K562 (cell line): Measurements from ENCODE around the gene SYNE2. TPM values are rescaled to one million over a fixed set of nuclear protein-coding genes. Genes with fewer than 3 reads are reported as not detected.

Experiments
- ATAC-seq: fragments of 200-7000 bp; cut with Tn5 transposase; 3 replicates; pipeline ENCODE4 v1.9.1; 2020; ENCODE audit warnings: moderate library complexity
- BruUV-seq: library from RNA; stranded (reverse); fragments of 400-500 nt; replicated peaks from 2 replicates; lab custom pipeline; 2021; lab: Mats Ljungman, UMichigan
- CTCF ChIA-PET: fragments of 300-600 bp; formaldehyde crosslinking; extraction: SDS; loops from one replicate; lab custom pipeline; 2021; ENCODE audit warnings: low intra/inter-chr PET ratio; lab: Yijun Ruan, JAX
- POLR2A ChIA-PET: fragments of 300-600, 350-650 bp; sonication (Branson Sonifier 250); formaldehyde crosslinking; extraction: SDS; loops from one replicate; lab custom pipeline; 2021; ENCODE audit warnings: antibody characterized with exemption, inconsistent platforms; lab: Yijun Ruan, JAX
- DNase-seq, 4 experiments: peaks; one replicate each; pipeline versions ENCODE4 v3.0.0 to v3.0.0-alpha.2; 2011 to 2018; ENCODE audit warnings: low spot score in 3 of 4, mixed read lengths in 3 of 4; ENCODE audit errors: extremely low read depth in 1 of 4
- FAIRE-seq: peaks from 2 replicates; lab custom pipeline; 2011; peaks lifted over from hg19 to GRCh38; lab: Jason Lieb, UNC
- H2AFZ ChIP-seq: 2 replicates; pipeline ENCODE4 v1.6.0; 2011; ENCODE audit warnings: low read depth, low read length, control low read depth, inconsistent platforms
- H3K27ac ChIP-seq: fragments of 200-600 bp; 3 replicates; pipeline ENCODE4 v1.8.0; 2011; ENCODE audit warnings: low read depth, mild to moderate bottlenecking, control low read depth, inconsistent platforms, low read length, moderate library complexity, mixed read lengths; ENCODE audit errors: extremely low read depth
- H3K27me3 ChIP-seq, 2 experiments: fragments of 300-600 bp in 1 of 2; 2 replicates in 1 of 2; 3 replicates in 1 of 2; pipeline versions ENCODE4 v1.6.0 to v1.8.0; 2011; ENCODE audit warnings: inconsistent platforms in 2 of 2, low read length in 2 of 2, mild to moderate bottlenecking in 1 of 2, mixed read lengths in 1 of 2, moderate library complexity in 1 of 2; ENCODE audit not compliant: control insufficient read depth in 2 of 2, insufficient read depth in 2 of 2
- H3K36me3 ChIP-seq: fragments of 300-600 bp; 3 replicates; pipeline ENCODE4 v1.8.0; 2011; ENCODE audit warnings: mild to moderate bottlenecking, low read length, inconsistent platforms; ENCODE audit not compliant: control insufficient read depth, insufficient read depth
- H3K4me1 ChIP-seq, 2 experiments: fragments of 200-600 bp in 1 of 2; replicated peaks in 1 of 2; 2 replicates in 1 of 2; 3 replicates in 1 of 2; pipeline versions ENCODE4 v1.5.1 to v1.8.0; 2011; ENCODE audit warnings: inconsistent platforms in 2 of 2, low read length in 2 of 2, mild to moderate bottlenecking in 1 of 2, mixed read lengths in 1 of 2, moderate library complexity in 1 of 2; ENCODE audit not compliant: control insufficient read depth in 2 of 2, insufficient read depth in 2 of 2
- H3K4me2 ChIP-seq: 2 replicates; pipeline ENCODE4 v1.6.1; 2011; ENCODE audit warnings: low read length, control low read depth, inconsistent platforms, mixed read lengths; ENCODE audit not compliant: insufficient read depth
- H3K4me3 ChIP-seq: fragments of 200-600 bp; sonication (generic), shearing (Covaris generic); 2 replicates; pipeline ENCODE4 v1.5.1; 2016; ENCODE audit warnings: control low read depth, inconsistent platforms
- H3K79me2 ChIP-seq: fragments of 200-600 bp; 3 replicates; pipeline ENCODE4 v1.8.0; 2011; ENCODE audit warnings: low read length, inconsistent platforms; ENCODE audit not compliant: control insufficient read depth, insufficient read depth
- H3K9ac ChIP-seq, 2 experiments: 2 replicates each; pipeline versions ENCODE4 v1.6.0 to v1.6.1; 2011; ENCODE audit warnings: low read depth in 2 of 2, low read length in 2 of 2, control low read depth in 1 of 2, inconsistent platforms in 1 of 2, mild to moderate bottlenecking in 1 of 2, mixed read lengths in 1 of 2; ENCODE audit not compliant: insufficient read depth in 1 of 2
- H3K9me1 ChIP-seq: one replicate; pipeline ENCODE4 v1.6.0; 2011; ENCODE audit warnings: inconsistent platforms, mild to moderate bottlenecking, low read length, moderate library complexity; ENCODE audit not compliant: control insufficient read depth, insufficient read depth
- H3K9me3 ChIP-seq: replicated peaks from 2 replicates; pipeline ENCODE4 v1.5.1; 2011; ENCODE audit warnings: low read depth, low read length, inconsistent platforms; ENCODE audit not compliant: control insufficient read depth, insufficient read depth
- H4K20me1 ChIP-seq: replicated peaks from 2 replicates; pipeline ENCODE4 v1.6.1; 2011; ENCODE audit warnings: low read length, inconsistent platforms, mixed read lengths; ENCODE audit not compliant: control insufficient read depth, insufficient read depth
- ARNT ChIP-seq, 2 experiments: fragments of 450-650 bp; IDR thresholded peaks; 2 replicates each; pipeline ENCODE4 v1.6.1; 2016; ENCODE audit warnings: mild to moderate bottlenecking in 1 of 2
- BRD9 ChIP-seq: fragments of 450-650 bp; IDR thresholded peaks from 2 replicates; pipeline ENCODE4 v1.6.1; 2018; ENCODE audit warnings: low read depth; ENCODE audit not compliant: partially characterized antibody
- FOXK2 ChIP-seq, 2 experiments: fragments of 450-650 bp; IDR thresholded peaks in 1 of 2; conservative IDR thresholded peaks in 1 of 2; 2 replicates each; pipeline ENCODE4 v1.6.1; 2016; ENCODE audit warnings: low read depth in 2 of 2, mild to moderate bottlenecking in 1 of 2
- FOXO4 ChIP-seq: fragments of 450-650 bp; formaldehyde crosslinking; IDR thresholded peaks from 2 replicates; pipeline ENCODE4 v1.4.0; 2020; ENCODE audit warnings: mild to moderate bottlenecking, moderate library complexity
- HMGXB4 ChIP-seq: sonication (generic); formaldehyde crosslinking; IDR thresholded peaks from 2 replicates; pipeline ENCODE4 v1.8.1; 2023; ENCODE audit warnings: mild to moderate bottlenecking, missing genetic modification reagents
- KAT2B ChIP-seq: IDR thresholded peaks from one replicate; pipeline ENCODE4 v1.6.1; 2012; ENCODE audit warnings: low read depth, mild to moderate bottlenecking, control low read depth, inconsistent platforms, low read length, moderate library complexity
- MEF2A ChIP-seq: IDR thresholded peaks from 2 replicates; pipeline ENCODE4 v1.6.1; 2011; ENCODE audit warnings: low read depth, mild to moderate bottlenecking, low read length, moderate library complexity; ENCODE audit not compliant: control insufficient read depth
- MIER1 ChIP-seq: fragments of 450-650 bp; IDR thresholded peaks from 2 replicates; pipeline ENCODE4 v1.6.1; 2016; ENCODE audit warnings: antibody characterized with exemption, mild to moderate bottlenecking, low read depth
- NFRKB ChIP-seq: fragments of 450-650 bp; IDR thresholded peaks from 2 replicates; pipeline ENCODE4 v1.6.1; 2016; ENCODE audit warnings: low read depth
- PYGO2 ChIP-seq: fragments of 450-650 bp; IDR thresholded peaks from 2 replicates; pipeline ENCODE4 v1.6.1; 2016; ENCODE audit warnings: mild to moderate bottlenecking, missing genetic modification characterization, moderate library complexity, missing compliant biosample characterization
- SMAD3 ChIP-seq: fragments of 450-650 bp; formaldehyde crosslinking; conservative IDR thresholded peaks from 2 replicates; pipeline ENCODE4 v1.4.0; 2020; ENCODE audit warnings: mild to moderate bottlenecking
- ZFX ChIP-seq: sonication (generic); formaldehyde crosslinking; IDR thresholded peaks from 2 replicates; pipeline ENCODE4 v1.8.0; 2022; ENCODE audit warnings: mild to moderate bottlenecking, missing genetic modification reagents, moderate library complexity
- ZNF518B ChIP-seq: fragments of 250-450 bp; sonication (Bioruptor Pico); IDR thresholded peaks from 2 replicates; pipeline ENCODE4 v1.5.0; 2021; ENCODE audit warnings: mild to moderate bottlenecking, moderate library complexity
- ZNF586 ChIP-seq: fragments of 450-650 bp; formaldehyde crosslinking; conservative IDR thresholded peaks from 2 replicates; pipeline ENCODE4 v1.4.0; 2020; ENCODE audit warnings: mild to moderate bottlenecking, moderate library complexity
- in situ Hi-C: fragments of 300-500 bp; cut with MboI; formaldehyde crosslinking; loops from 4 replicates; pipeline ENCODE4 v1.15.0; 2018; ENCODE audit warnings: inconsistent platforms, mixed read lengths
- intact Hi-C: fragments of 100-400 bp; cut with micrococcal nuclease; formaldehyde crosslinking; loops from 2 replicates; pipeline ENCODE4 v1.14.2; 2022
- polyA plus RNA-seq, 8 experiments: library from polyadenylated mRNA; depleted of rRNA in 4 of 8; stranded (reverse) in 5 of 8; unstranded in 3 of 8; fragments of >200 nt; fragmentation: Nextera tagmentation in 2 of 8; fragmentation: Illumina TruSeq in 1 of 8; extraction: Ambion mirVana in 2 of 8; extraction: Trizol in 1 of 8; gene quantifications; 2 replicates each; pipeline versions ENCODE4 v1.2.1 to v1.2.3, GENCODE V29; 2011 to 2014; ENCODE audit warnings: inconsistent platforms in 1 of 8, missing spikeins in 1 of 8
- total RNA-seq, 7 experiments: library from RNA; depleted of rRNA in 6 of 7; stranded (reverse); fragments of >200 nt in 6 of 7; fragmentation: Illumina TruSeq in 2 of 7; extraction: Trizol in 2 of 7; gene quantifications; 2 replicates each; pipeline versions ENCODE4 v1.2.1 to v1.2.3, GENCODE V29; 2011 to 2021; ENCODE audit warnings: low replicate concordance in 1 of 7

The SYNE2 gene
- total and polyA plus RNA-seq, 9 of the 15 experiments (the other 6 are each of a cell fraction or from before 2014, with no cell fraction given) = 0.06 to 0.53 (median 0.11) TPM

- no peak for TF ChIP-seq HMGXB4 (CRISPR knock-in tag)
- TF ChIP-seq ARNT (IDR thresholded peaks at IDR 0.05) = no peak
- TF ChIP-seq PYGO2 (tag) = no peak
- TF ChIP-seq FOXO4 (CRISPR knock-in tag) = no peak
These were observed 70.1 kb downstream of the SYNE2 start (continued) for GRCh38 chr14:63922696-63923421.

- H3K9ac ChIP-seq = no peak overlapping the region
- no TSS peak for BruUV-seq
- no peak overlapping the region for H2AFZ ChIP-seq
- DNase-seq = no peak
- no peaks in the 10 kb centered on the region for H3K79me2 ChIP-seq
- no peaks in the 10 kb centered on the region for H4K20me1 ChIP-seq
- no peaks in the 10 kb centered on the region; a peak in 1 of 5 replicates for H3K4me1 ChIP-seq
- H3K27me3 ChIP-seq = peaks cover 0 to 7% of the 10 kb centered on the region in 2 experiments; a peak in 3 of 5 replicates
- no peak for FAIRE-seq
- H3K27ac ChIP-seq = no peak overlapping the region
- POLR2A ChIA-PET = interaction anchor here (0.8 kb wide), 1 partner anchor 31 kb away, joined by 4 read pairs; no protein-coding TSS in a partner anchor
- no peaks in the 10 kb centered on the region for H3K9me3 ChIP-seq
- H3K4me2 ChIP-seq = no peak overlapping the region
- H3K4me3 ChIP-seq = no peak overlapping the region
- intact Hi-C loops = no loop called here
- in situ Hi-C loops = no loop called here
- CTCF ChIA-PET = no interaction called here
- H3K9me1 ChIP-seq = no peaks in the 10 kb centered on the region
- H3K36me3 ChIP-seq = no peaks in the 10 kb centered on the region
- no peak for ATAC-seq
- TF ChIP-seq MIER1 (no peak), MEF2A (no peak), BRD9 (no peak), ZNF518B (CRISPR knock-in tag) (no peak), SMAD3 (CRISPR knock-in tag) (no peak), KAT2B (no peak), ZFX (CRISPR knock-in tag) (no peak), ZNF586 (no peak), FOXK2 (conservative IDR thresholded peaks at IDR 0.05 in 1 of 2, IDR thresholded peaks at IDR 0.05 in 1 of 2; ENCODE audit: low read depth in 2 of 2) (no peak), NFRKB (no peak)
These were observed 70.6 kb downstream of the SYNE2 start for GRCh38 chr14:63923422-63923752.
